GM23338 (cell line): ENCODE results near the gene RGS8.

Experiments used
- CREB1 ChIP-seq: fragments of 250-450 bp; sonication (Bioruptor Pico); IDR thresholded peaks from 2 replicates; pipeline ENCODE4 v1.5.0; 2020; ENCODE audit warnings: low read depth, mild to moderate bottlenecking, moderate library complexity
- ETS1 ChIP-seq: IDR thresholded peaks from 2 replicates; pipeline ENCODE4 v1.6.1; 2016; ENCODE audit warnings: antibody characterized with exemption
- EZH2 ChIP-seq: fragments of 200-600 bp; sonication (generic); IDR thresholded peaks from one replicate; pipeline ENCODE4 v1.8.0; 2017; ENCODE audit warnings: antibody characterized with exemption, mild to moderate bottlenecking, low read depth; ENCODE audit not compliant: unreplicated experiment
- EZH2phosphoT487 ChIP-seq: fragments of 200-600 bp; sonication (generic); IDR thresholded peaks from one replicate; pipeline ENCODE4 v1.8.1; 2018; ENCODE audit warnings: antibody characterized with exemption; ENCODE audit not compliant: unreplicated experiment
- JUNB ChIP-seq: IDR thresholded peaks from one replicate; pipeline ENCODE4 v1.6.1; 2016; ENCODE audit warnings: antibody characterized with exemption; ENCODE audit not compliant: unreplicated experiment
- NANOG ChIP-seq: IDR thresholded peaks from 2 replicates; pipeline ENCODE4 v1.6.1; 2016; ENCODE audit warnings: antibody characterized with exemption, borderline replicate concordance
- POLR2AphosphoS5 ChIP-seq: IDR thresholded peaks from 2 replicates; pipeline ENCODE4 v1.6.1; 2016; ENCODE audit warnings: antibody characterized with exemption, low read depth
- STAT1 ChIP-seq: IDR thresholded peaks from one replicate; pipeline ENCODE4 v1.6.1; 2016; ENCODE audit warnings: antibody characterized with exemption; ENCODE audit not compliant: unreplicated experiment
- ZNF114 ChIP-seq: fragments of 250-450 bp; sonication (Bioruptor Pico); IDR thresholded peaks from 2 replicates; pipeline ENCODE4 v1.5.0; 2020; ENCODE audit warnings: mild to moderate bottlenecking, moderate library complexity
- ZNF331 ChIP-seq: fragments of 250-450 bp; sonication (Bioruptor Pico); IDR thresholded peaks from 2 replicates; pipeline ENCODE4 v1.5.0; 2020; ENCODE audit warnings: low read depth, mild to moderate bottlenecking, moderate library complexity
- TF ChIP-seq, protein P1 (sequence below), 2 experiments: fragments of 200-600 bp in 1 of 2; sonication (generic) in 1 of 2; conservative IDR thresholded peaks; 2 replicates each; pipeline versions ENCODE4 v1.5.1 to v1.6.1; 2016 to 2017; ENCODE audit warnings: antibody characterized with exemption in 2 of 2, low read depth in 2 of 2, mild to moderate bottlenecking in 2 of 2, moderate library complexity in 1 of 2
- TF ChIP-seq, protein P2 (sequence below): IDR thresholded peaks from one replicate; pipeline ENCODE4 v1.6.1; 2018; ENCODE audit warnings: antibody characterized with exemption; ENCODE audit not compliant: unreplicated experiment
- TF ChIP-seq, protein P3 (sequence below): fragments of 250-450 bp; sonication (Bioruptor Pico); IDR thresholded peaks from 2 replicates; pipeline ENCODE4 v1.5.0; 2020; ENCODE audit warnings: mild to moderate bottlenecking, moderate library complexity

DNA sequence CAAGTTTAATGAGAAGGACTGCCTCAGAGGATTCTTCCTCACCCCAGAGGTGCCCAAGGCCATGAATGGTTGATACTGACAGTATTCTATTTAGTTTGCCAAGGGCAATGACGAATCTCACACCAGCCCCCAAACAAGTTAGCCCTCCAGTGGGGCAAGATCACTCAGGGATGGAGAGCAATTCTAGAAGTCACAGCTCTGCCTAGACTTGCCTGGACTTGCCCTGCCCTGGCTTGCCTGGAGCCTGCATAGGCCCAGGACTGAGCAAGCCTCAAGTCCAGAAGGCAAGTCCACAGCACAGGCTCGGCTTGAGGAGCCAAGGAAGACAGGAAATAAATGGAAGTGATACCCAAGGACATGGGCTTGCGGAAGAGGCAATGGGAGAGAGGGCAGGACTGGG is 40.7 kb downstream of the RGS8 start:
- TF ChIP-seq, protein P1, sequence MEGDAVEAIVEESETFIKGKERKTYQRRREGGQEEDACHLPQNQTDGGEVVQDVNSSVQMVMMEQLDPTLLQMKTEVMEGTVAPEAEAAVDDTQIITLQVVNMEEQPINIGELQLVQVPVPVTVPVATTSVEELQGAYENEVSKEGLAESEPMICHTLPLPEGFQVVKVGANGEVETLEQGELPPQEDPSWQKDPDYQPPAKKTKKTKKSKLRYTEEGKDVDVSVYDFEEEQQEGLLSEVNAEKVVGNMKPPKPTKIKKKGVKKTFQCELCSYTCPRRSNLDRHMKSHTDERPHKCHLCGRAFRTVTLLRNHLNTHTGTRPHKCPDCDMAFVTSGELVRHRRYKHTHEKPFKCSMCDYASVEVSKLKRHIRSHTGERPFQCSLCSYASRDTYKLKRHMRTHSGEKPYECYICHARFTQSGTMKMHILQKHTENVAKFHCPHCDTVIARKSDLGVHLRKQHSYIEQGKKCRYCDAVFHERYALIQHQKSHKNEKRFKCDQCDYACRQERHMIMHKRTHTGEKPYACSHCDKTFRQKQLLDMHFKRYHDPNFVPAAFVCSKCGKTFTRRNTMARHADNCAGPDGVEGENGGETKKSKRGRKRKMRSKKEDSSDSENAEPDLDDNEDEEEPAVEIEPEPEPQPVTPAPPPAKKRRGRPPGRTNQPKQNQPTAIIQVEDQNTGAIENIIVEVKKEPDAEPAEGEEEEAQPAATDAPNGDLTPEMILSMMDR (conservative IDR thresholded peaks at IDR 0.05; ENCODE audit: low read depth in 2 of 2), result no peak
- no peak for TF ChIP-seq CREB1 (CRISPR knock-in tag)
- no peak for TF ChIP-seq EZH2
- TF ChIP-seq POLR2AphosphoS5, result no peak
- no peak for TF ChIP-seq EZH2phosphoT487
- no peak for TF ChIP-seq NANOG
- TF ChIP-seq, protein P2, sequence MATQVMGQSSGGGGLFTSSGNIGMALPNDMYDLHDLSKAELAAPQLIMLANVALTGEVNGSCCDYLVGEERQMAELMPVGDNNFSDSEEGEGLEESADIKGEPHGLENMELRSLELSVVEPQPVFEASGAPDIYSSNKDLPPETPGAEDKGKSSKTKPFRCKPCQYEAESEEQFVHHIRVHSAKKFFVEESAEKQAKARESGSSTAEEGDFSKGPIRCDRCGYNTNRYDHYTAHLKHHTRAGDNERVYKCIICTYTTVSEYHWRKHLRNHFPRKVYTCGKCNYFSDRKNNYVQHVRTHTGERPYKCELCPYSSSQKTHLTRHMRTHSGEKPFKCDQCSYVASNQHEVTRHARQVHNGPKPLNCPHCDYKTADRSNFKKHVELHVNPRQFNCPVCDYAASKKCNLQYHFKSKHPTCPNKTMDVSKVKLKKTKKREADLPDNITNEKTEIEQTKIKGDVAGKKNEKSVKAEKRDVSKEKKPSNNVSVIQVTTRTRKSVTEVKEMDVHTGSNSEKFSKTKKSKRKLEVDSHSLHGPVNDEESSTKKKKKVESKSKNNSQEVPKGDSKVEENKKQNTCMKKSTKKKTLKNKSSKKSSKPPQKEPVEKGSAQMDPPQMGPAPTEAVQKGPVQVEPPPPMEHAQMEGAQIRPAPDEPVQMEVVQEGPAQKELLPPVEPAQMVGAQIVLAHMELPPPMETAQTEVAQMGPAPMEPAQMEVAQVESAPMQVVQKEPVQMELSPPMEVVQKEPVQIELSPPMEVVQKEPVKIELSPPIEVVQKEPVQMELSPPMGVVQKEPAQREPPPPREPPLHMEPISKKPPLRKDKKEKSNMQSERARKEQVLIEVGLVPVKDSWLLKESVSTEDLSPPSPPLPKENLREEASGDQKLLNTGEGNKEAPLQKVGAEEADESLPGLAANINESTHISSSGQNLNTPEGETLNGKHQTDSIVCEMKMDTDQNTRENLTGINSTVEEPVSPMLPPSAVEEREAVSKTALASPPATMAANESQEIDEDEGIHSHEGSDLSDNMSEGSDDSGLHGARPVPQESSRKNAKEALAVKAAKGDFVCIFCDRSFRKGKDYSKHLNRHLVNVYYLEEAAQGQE, result no peak
- no peak for TF ChIP-seq STAT1
- no peak for TF ChIP-seq JUNB
- no peak for TF ChIP-seq ETS1
- no peak for TF ChIP-seq ZNF331 (CRISPR knock-in tag)
- TF ChIP-seq, protein P3, sequence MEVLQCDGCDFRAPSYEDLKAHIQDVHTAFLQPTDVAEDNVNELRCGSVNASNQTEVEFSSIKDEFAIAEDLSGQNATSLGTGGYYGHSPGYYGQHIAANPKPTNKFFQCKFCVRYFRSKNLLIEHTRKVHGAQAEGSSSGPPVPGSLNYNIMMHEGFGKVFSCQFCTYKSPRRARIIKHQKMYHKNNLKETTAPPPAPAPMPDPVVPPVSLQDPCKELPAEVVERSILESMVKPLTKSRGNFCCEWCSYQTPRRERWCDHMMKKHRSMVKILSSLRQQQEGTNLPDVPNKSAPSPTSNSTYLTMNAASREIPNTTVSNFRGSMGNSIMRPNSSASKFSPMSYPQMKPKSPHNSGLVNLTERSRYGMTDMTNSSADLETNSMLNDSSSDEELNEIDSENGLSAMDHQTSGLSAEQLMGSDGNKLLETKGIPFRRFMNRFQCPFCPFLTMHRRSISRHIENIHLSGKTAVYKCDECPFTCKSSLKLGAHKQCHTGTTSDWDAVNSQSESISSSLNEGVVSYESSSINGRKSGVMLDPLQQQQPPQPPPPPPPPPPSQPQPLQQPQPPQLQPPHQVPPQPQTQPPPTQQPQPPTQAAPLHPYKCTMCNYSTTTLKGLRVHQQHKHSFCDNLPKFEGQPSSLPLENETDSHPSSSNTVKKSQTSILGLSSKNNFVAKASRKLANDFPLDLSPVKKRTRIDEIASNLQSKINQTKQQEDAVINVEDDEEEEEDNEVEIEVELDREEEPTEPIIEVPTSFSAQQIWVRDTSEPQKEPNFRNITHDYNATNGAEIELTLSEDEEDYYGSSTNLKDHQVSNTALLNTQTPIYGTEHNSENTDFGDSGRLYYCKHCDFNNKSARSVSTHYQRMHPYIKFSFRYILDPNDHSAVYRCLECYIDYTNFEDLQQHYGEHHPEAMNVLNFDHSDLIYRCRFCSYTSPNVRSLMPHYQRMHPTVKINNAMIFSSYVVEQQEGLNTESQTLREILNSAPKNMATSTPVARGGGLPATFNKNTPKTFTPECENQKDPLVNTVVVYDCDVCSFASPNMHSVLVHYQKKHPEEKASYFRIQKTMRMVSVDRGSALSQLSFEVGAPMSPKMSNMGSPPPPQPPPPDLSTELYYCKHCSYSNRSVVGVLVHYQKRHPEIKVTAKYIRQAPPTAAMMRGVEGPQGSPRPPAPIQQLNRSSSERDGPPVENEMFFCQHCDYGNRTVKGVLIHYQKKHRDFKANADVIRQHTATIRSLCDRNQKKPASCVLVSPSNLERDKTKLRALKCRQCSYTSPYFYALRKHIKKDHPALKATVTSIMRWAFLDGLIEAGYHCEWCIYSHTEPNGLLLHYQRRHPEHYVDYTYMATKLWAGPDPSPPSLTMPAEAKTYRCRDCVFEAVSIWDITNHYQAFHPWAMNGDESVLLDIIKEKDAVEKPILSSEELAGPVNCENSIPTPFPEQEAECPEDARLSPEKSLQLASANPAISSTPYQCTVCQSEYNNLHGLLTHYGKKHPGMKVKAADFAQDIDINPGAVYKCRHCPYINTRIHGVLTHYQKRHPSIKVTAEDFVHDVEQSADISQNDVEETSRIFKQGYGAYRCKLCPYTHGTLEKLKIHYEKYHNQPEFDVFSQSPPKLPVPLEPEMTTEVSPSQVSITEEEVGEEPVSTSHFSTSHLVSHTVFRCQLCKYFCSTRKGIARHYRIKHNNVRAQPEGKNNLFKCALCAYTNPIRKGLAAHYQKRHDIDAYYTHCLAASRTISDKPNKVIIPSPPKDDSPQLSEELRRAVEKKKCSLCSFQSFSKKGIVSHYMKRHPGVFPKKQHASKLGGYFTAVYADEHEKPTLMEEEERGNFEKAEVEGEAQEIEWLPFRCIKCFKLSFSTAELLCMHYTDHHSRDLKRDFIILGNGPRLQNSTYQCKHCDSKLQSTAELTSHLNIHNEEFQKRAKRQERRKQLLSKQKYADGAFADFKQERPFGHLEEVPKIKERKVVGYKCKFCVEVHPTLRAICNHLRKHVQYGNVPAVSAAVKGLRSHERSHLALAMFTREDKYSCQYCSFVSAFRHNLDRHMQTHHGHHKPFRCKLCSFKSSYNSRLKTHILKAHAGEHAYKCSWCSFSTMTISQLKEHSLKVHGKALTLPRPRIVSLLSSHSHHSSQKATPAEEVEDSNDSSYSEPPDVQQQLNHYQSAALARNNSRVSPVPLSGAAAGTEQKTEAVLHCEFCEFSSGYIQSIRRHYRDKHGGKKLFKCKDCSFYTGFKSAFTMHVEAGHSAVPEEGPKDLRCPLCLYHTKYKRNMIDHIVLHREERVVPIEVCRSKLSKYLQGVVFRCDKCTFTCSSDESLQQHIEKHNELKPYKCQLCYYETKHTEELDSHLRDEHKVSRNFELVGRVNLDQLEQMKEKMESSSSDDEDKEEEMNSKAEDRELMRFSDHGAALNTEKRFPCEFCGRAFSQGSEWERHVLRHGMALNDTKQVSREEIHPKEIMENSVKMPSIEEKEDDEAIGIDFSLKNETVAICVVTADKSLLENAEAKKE (CRISPR knock-in tag), result no peak
- TF ChIP-seq ZNF114 (CRISPR knock-in tag), result no peak
